ENCODE measurements around the gene DYRK1A. TPM values are rescaled to one million over a fixed set of nuclear protein-coding genes. Genes with fewer than 3 reads are reported as not detected.

Gene DYRK1A
- total RNA-seq, 1 donor from 2014 or later: 83.5 TPM

DNA sequence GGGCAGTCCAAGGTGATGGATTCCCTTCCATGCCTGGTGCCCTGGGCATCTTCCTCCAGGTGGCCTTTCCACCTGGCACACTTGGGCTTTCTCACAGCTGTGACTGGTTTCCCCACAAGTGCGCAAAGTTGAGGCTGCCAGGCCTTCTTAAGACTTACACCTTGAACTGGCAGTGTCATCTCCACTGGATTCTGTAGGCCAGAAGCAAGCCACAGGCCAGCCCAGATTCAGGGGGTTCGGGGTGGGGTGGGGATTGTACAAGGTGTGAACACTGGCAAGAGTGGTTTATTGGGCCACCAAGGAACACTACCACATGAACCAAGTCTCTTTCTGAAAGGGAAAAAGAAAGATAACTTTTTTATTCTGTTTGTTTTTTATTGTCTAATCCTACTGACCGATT, 27.2 kb downstream of the DYRK1A start:
- no peaks in the 10 kb centered on the region for H3K9me3 Mint-ChIP-seq (ENCODE audit: low read depth)
- peaks cover 2% of the 10 kb centered on the region for H3K36me3 Mint-ChIP-seq (ENCODE audit: insufficient read depth)
- no peak for DNase-seq (ENCODE audit: low spot score, unreplicated experiment)
- peaks cover 30% of the 10 kb centered on the region for H3K4me1 Mint-ChIP-seq (ENCODE audit: low read depth)
- no peaks in the 10 kb centered on the region for H3K27me3 Mint-ChIP-seq
- H3K27ac Mint-ChIP-seq: no peak overlapping the region
- no peak for TF ChIP-seq CTCF (IDR thresholded peaks at IDR 0.05; ENCODE audit: unreplicated experiment)
- H3K4me3 Mint-ChIP-seq (ENCODE audit: low read depth): no peak overlapping the region

GRCh38 chr21:37395961-37396360, 29.4 kb downstream of the DYRK1A start:
- H3K4me1 Mint-ChIP-seq (ENCODE audit: low read depth): peaks cover 30% of the 10 kb centered on the region
- no peak for TF ChIP-seq CTCF (IDR thresholded peaks at IDR 0.05; ENCODE audit: unreplicated experiment)

DNA sequence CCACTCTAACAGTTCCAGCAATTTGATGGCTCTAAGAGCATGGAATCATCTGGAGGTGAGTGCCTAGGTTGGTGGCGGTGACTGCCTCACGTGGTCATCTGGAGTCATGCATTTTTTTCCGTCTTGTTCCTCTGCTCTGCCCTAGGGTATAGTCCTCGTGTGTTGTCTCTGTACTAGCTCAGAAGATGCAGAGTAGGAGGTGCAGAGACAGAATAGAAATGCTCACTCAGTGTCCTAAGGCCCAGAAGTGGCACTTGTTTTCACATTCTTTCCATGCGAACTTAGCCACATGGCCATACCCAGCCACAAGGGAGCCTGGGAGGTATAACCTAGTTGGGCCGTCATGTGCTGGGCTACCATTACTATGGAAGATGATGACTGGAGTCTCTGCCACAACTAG, 30.3 kb downstream of the DYRK1A start:
- H3K27me3 Mint-ChIP-seq: no peaks in the 10 kb centered on the region
- TF ChIP-seq CTCF (IDR thresholded peaks at IDR 0.05; ENCODE audit: unreplicated experiment): no peak
- DNase-seq (ENCODE audit: low spot score, unreplicated experiment): no peak
- peaks cover 8% of the 10 kb centered on the region for H3K36me3 Mint-ChIP-seq (ENCODE audit: insufficient read depth)
- peaks cover 9% of the 10 kb centered on the region for H3K9me3 Mint-ChIP-seq (ENCODE audit: low read depth)
- peaks cover 21% of the 10 kb centered on the region for H3K4me1 Mint-ChIP-seq (ENCODE audit: low read depth)
- no peak overlapping the region for H3K4me3 Mint-ChIP-seq (ENCODE audit: low read depth)
- H3K27ac Mint-ChIP-seq: no peak overlapping the region

More at GRCh38 chr21:37395961-37396360, 29.4 kb downstream of the DYRK1A start:
- Mint-ChIP-seq H3K9me3 (ENCODE audit: low read depth) (peaks cover 7% of the 10 kb centered on the region), H3K36me3 (ENCODE audit: insufficient read depth) (peaks cover 5% of the 10 kb centered on the region), H3K27ac (no peak overlapping the region), H3K27me3 (no peaks in the 10 kb centered on the region), H3K4me3 (ENCODE audit: low read depth) (no peak overlapping the region)
- DNase-seq (ENCODE audit: low spot score, unreplicated experiment): no peak

- peaks cover 18% of the 10 kb centered on the region for H3K9me3 Mint-ChIP-seq (ENCODE audit: low read depth)
- peak overlapping the region; percentile 71 for H3K27ac Mint-ChIP-seq
- H3K4me1 Mint-ChIP-seq (ENCODE audit: low read depth): peaks cover 17% of the 10 kb centered on the region
- no peaks in the 10 kb centered on the region for H3K27me3 Mint-ChIP-seq
- no peak for DNase-seq (ENCODE audit: low spot score, unreplicated experiment)
- TF ChIP-seq CTCF (IDR thresholded peaks at IDR 0.05; ENCODE audit: unreplicated experiment): no peak
- no peak overlapping the region for H3K4me3 Mint-ChIP-seq (ENCODE audit: low read depth)
- peaks cover 14% of the 10 kb centered on the region for H3K36me3 Mint-ChIP-seq (ENCODE audit: insufficient read depth)
Measured at GRCh38 chr21:37398697-37399096, 32.1 kb downstream of the DYRK1A start.

GRCh38 chr21:37402251-37402867, 35.8 kb downstream of the DYRK1A start:
- no peak for TF ChIP-seq CTCF (IDR thresholded peaks at IDR 0.05; ENCODE audit: unreplicated experiment)
- Mint-ChIP-seq H3K27ac (no peak overlapping the region), H3K9me3 (ENCODE audit: low read depth) (peaks cover 18% of the 10 kb centered on the region), H3K36me3 (ENCODE audit: insufficient read depth) (peaks cover 12% of the 10 kb centered on the region), H3K4me3 (ENCODE audit: low read depth) (no peak overlapping the region), H3K27me3 (no peaks in the 10 kb centered on the region), H3K4me1 (ENCODE audit: low read depth) (peaks cover 22% of the 10 kb centered on the region)
- no peak for DNase-seq (ENCODE audit: low spot score, unreplicated experiment)
